Activated naive CD4-positive, alpha-beta T cell (primary cell): ENCODE results near the gene ACRV1.
"Not testable (repeated sequence)": the region's sequence is repeated elsewhere in the genome, so short reads cannot be mapped to it uniquely, and the experiment has no call there.

Experiments
- DNase-seq, 4 experiments: peaks; one replicate each; lab custom pipeline; 2025; lab: John Stamatoyannopoulos, UW

The ACRV1 gene

DNA sequence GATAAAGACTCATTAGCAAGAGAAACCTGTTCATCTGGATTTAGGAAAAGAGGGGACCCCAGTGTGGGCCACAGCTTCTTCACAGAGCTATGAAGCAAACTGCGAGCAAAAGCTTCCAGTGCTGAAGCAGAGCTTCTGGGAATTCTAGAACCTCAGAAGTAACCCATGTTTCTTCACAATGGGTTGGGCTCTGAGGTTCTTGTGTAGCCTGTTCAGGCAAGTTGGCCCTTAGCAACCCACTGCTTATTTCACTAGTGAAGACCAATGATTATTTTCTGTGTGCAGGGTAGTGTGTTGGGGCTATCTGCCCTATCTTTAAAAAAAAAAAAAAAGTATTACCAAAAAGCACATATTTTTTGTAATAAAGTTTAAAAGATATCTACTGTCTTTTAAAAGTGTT is at the start of gene ACRV1:
Gene ACRV1 (minus strand): TSS at position 101 of the 400 bp plus-strand sequence. CDS start 67 bp downstream, at position 34.
- DNase-seq = no peak

GRCh38 chr11:125728969-125729368 is 48.3 kb upstream of the ACRV1 start:
- DNase-seq = no peak

GRCh38 chr11:125724125-125724524 is 43.5 kb upstream of the ACRV1 start:
- no peak for DNase-seq

GRCh38 chr11:125720781-125721180 is 40.1 kb upstream of the ACRV1 start:
- DNase-seq = no peak

DNA sequence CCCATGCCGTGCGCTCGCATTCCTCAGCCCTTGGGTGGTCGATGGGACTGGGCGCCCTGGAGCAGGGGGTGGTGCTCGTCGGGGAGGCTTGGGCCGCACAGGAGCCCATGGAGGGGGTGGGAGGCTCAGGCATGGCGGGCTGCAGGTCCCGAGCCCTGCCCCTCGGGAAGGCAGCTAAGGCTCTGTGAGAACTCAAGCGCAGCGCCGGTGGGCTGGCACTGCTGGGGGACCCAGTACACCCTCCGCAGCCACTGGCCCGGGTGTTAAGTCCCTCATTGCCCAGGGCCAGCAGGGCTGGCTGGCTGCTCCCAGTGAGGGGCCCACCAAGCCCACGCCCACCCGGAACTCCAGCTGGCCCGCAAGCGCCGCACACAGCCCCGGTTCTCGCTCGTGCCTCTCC is 24.0 kb upstream of the ACRV1 start:
- DNase-seq = not testable (repeated sequence)

DNA sequence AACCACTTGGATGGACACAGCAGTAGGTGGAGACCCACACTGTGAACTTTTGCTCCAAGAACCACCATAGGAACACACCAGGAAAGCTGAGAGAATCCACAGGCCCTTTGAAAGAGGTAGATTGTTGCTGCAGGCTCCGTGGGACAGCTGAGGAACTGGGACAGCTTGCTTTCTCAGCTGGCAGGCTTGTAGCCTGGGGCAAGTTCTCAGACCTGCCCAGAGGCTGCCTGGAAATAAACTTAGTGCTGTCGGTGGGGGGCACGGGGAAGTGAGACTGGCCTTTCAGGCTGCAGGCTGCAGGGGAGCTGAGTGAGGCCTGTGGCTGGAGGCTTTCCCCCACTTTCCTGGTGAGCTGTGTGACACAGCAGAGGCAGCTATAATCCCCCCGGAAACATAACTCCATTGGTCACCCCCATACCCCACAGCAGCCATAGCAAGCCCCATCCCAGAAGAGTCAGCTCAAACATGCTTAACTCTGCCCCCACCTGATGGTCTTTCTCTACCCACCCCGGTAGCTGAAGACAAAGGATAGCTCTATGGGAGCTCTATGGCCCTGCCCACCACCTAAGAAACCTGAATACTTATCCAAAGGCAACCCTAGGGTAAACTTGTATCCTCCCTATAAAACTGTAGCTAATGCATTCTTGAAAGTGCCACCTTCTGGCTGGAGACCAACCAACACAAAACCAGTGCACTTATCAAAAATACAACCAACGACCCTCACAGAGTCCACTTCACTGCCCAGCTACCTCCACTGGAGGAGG is 21.4 kb upstream of the ACRV1 start:
- no peak for DNase-seq

DNA sequence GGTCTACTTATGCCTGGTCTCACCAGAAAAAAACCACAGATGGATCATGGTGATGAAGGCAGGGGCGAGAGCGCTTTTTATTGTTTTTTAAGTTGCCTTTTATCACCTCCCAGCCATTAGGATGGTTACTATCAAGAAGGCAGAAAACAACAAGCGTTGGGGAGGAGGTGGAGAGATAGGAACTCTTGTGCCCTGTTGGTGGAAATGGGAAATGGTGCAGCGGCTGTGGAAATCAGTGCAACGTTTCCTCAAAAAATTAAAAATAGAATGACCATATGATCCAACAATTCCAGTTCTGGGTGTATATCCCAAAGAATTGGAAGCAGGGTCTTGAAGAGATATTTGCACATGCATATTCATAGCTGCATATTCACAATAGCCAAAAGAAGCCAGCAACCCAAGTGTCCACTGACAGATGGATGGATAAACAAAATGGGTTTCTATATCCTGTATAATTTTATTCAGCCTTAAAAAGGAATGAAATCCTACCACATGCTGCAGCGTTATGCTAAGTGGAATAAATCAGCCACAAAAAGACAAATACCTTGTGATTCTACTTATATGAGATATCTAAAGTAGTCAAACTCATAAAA is 20.5 kb upstream of the ACRV1 start:
- DNase-seq = no peak

DNA sequence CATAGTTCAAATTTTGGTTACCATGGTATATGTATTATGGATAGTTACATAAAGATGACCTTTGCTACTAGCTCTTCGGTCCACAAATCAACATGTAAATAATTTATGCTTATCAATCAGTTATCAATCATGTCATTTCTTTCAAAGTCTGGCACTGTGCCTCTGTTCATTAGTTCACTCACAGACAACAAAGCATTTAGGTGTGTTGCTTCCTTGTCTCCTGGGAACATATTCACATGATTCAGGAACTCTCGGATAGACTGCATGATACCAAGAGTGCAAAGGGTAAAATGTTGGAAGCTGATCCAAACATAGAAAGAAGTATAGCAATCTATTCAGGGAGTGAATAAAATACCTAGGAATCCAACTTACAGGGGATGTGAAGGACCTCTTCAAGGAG is 14.3 kb upstream of the ACRV1 start:
- no peak for DNase-seq

DNA sequence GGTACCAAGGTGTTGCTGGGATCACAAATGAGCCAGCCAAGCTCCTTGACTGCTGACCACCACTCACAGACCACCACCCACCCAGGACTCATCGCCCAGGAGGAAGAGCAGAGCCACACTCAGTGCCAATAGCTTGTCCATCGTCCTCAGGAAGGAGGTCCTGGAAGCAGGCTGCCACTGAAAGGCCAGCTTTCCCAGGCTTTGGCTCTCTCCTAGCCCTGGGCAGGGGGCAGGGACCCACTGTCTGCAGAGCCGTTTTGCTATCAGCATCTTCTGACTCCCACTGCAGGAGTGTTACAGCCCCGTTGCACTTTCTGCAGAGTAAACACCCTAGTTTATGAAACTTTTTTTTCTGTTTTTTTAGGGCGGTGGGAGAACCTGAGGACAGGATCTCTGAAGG is 12.2 kb upstream of the ACRV1 start:
- DNase-seq = no peak

DNA sequence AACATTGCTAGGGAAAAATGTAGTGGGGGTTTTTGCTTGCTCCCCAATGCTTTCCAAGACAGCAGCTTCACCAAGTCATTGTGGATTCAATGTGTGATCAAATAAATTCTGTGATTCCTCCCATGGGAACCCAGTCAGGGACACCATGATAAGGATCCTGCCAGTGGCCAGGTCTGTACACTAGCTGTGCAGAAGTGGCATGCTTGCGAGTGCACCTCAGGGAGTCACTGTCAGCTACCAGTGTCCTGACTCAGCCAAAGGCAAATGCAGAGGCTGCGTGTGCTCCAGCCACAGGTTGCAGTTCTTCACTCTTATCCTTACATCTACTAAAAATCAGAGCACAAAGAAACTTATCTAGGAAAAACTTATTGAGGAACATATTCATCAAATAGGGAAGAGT is 9.4 kb upstream of the ACRV1 start:
- DNase-seq = no peak

GRCh38 chr11:125689274-125689859 is 8.7 kb upstream of the ACRV1 start:
- no peak for DNase-seq

DNA sequence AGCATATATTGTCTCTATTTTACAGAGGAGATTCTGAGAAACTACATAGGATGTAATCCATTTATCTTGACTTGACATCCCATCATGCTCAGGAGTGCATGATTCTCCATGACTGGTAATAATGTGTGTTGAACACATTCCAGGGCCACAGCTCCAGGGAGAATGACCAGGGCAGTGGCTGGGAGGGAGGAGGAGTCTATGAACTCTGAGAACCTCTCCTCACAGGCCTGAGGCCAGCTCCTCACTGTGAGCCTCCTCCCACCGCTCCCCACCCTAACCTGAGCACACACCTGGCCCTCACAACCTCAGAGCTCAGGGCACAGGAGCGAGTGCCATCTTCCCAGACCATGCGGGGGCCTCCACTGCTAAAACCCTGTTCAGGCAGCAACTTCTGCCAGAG is 8.0 kb upstream of the ACRV1 start:
- DNase-seq = no peak

DNA sequence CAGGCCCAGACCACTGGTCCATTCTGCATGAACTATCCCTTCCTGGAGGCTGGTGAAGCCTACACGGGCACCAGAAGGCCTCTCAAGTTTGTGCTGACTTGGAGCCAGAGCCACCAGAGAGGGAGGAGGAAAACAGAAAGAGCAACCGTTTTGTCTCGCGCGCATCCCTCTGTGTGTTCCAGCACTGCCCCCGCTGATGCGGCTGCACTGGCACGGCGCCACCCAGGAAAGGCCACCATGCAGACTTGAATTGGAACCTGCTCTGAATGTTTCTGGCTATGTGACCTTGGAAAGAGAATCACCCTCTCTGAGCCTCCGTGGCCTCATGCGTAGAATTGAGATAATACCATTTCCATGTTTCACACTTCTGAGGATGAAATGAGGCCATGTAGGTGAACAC is 7.4 kb upstream of the ACRV1 start:
- DNase-seq = no peak

GRCh38 chr11:125685228-125685627 is 4.6 kb upstream of the ACRV1 start:
- DNase-seq = no peak

GRCh38 chr11:125679837-125680236 is 810 bp downstream of the ACRV1 start:
- no peak for DNase-seq

GRCh38 chr11:125679397-125679796 is 1.2 kb downstream of the ACRV1 start:
- DNase-seq = no peak

GRCh38 chr11:125675196-125675595 is 5.5 kb downstream of the ACRV1 start:
- DNase-seq = no peak

DNA sequence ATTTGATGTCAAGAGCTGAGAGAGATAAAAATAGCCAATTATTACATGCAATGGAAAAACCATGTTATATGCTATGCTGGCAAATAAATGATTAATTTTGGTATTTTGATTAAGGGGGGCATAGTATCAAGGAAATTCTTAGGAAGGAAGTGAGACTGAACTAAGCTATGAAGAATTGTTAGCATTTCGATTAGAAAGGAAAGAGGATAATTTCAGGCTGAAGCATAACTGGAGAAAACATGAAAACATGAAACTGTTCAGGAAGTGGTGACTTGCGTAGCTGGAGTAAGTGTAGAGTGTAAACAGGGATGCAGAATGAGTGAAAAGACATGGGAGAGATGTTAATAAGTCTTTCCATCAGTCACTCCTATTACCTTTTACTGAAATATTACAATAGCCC is 6.4 kb downstream of the ACRV1 start:
- DNase-seq = no peak

GRCh38 chr11:125671561-125671960 is 9.1 kb downstream of the ACRV1 start:
- DNase-seq = no peak

DNA sequence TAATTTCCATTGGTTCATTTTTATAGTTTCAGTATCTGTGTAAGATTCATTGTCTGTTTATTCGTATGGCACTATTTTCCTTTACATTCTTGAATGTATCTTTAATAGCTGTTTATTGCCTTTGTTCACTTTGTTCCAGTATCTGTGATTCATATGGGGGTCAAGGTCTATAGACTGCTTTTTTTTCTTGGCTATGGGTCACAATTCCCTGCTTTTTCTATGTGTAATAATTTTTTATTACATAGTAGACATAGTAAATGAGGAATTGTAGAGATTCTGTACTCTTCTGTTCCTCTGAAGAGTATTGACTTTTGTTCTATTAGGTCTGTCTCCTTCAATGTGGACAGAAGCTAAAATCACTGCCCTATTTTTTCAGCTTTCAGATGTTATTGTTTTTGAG is 10.5 kb downstream of the ACRV1 start:
- no peak for DNase-seq

GRCh38 chr11:125667151-125667550 is 13.5 kb downstream of the ACRV1 start:
- no peak for DNase-seq

- DNase-seq = no peak
Measured at GRCh38 chr11:125663910-125664309, 16.7 kb downstream of the ACRV1 start.

- no peak for DNase-seq
Measured at GRCh38 chr11:125662689-125663088, 18.0 kb downstream of the ACRV1 start.
